Measurements from ENCODE around the gene CHST5. TPM values are rescaled to one million over a fixed set of nuclear protein-coding genes. Genes with fewer than 3 reads are reported as not detected.

CHST5 gene
- total and polyA plus RNA-seq, 2 donors (not counting 1 experiment from before 2014, with no cell fraction given), result under 0.01 TPM; not detected in 1

DNA sequence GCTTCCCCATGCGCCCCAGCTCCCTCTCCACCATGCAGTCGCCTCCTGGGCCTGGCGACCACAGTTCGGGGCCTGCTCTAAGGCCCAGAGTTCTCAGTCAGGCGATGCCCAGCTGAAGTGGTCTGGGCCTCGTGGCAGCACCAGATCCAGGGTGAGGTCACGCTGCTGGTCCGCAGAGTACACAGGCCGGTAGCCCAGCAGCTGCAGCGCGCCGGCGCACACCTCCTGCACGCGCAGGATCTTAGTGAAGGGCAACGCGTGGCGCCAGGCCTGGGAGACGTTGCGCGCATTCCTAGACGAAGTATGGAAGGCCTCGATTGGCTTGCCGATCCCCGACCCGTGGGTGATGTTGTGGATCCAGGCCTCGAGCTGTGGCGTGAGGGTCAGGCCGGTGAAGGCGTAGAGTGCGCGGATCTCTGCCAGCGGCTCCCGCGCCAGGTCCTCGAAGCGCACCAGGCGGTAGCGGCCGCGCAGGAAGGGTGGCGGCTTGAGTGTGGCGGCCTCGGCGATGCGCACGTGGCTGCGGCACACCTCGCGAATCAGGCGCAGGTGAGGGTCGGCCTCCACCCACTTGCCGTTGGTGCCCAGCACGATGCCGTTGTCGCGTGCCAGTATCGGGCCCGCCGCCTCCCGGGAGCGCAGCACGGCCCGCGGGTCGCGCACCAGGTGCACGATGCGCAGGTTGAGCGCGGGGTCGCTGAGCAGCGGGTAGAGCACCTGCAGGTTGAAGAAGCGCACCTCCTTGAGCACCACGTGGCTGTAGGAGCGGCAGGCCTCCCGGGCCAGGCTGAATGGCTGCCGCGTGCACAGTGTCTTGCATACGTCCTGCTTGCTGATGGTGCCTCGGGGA, 6.6 kb downstream of the CHST5 start:
- no peaks in the 10 kb centered on the region for H3K27me3 ChIP-seq (ENCODE audit: control insufficient read depth, insufficient read depth, low read length)
- no peak overlapping the region for H3K27ac ChIP-seq (ENCODE audit: insufficient read depth, low read length)
- H4K20me1 ChIP-seq (ENCODE audit: control insufficient read depth, extremely low read depth, insufficient read depth, low read length), result no peaks in the 10 kb centered on the region
- no peak overlapping the region for H3K4me2 ChIP-seq (ENCODE audit: extremely low read depth, insufficient read depth, low read length)
- no peak overlapping the region for H3K4me3 ChIP-seq (replicated peaks in 1 of 4; ENCODE audit: control extremely low read depth in 1 of 4, insufficient read depth in 1 of 4, low read depth in 3 of 4, low read length in 4 of 4)
- H3K9me3 ChIP-seq (ENCODE audit: control insufficient read depth, insufficient read depth, low read depth, low read length), result no peaks in the 10 kb centered on the region
- H2AFZ ChIP-seq (ENCODE audit: low read length), result no peak overlapping the region
- no peaks in the 10 kb centered on the region for H3K4me1 ChIP-seq (ENCODE audit: control insufficient read depth, extremely low read depth, insufficient read depth, low read length)
- H3K36me3 ChIP-seq (ENCODE audit: control insufficient read depth, insufficient read depth, low read length), result no peaks in the 10 kb centered on the region
- H3K9ac ChIP-seq (ENCODE audit: insufficient read depth, low read length), result no peak overlapping the region
- no peaks in the 10 kb centered on the region for H3K79me2 ChIP-seq (ENCODE audit: control insufficient read depth, insufficient read depth, low read length)
- DNase-seq (ENCODE audit: low read depth in 2 of 2), result no peak
- no peak for TF ChIP-seq EZH2 (IDR thresholded peaks at IDR 0.05; ENCODE audit: low read length, missing control alignments)
- no peak for TF ChIP-seq CTCF (conservative IDR thresholded peaks at IDR 0.05 in 1 of 2, IDR thresholded peaks at IDR 0.05 in 1 of 2; ENCODE audit: low read depth in 1 of 2, low read length in 2 of 2)

GRCh38 chr16:75527825-75528299, 8.0 kb downstream of the CHST5 start:
- Histone ChIP-seq H3K9me3 (ENCODE audit: control insufficient read depth, insufficient read depth, low read depth, low read length) (no peaks in the 10 kb centered on the region), H3K4me2 (ENCODE audit: extremely low read depth, insufficient read depth, low read length) (no peak overlapping the region), H3K9ac (ENCODE audit: insufficient read depth, low read length) (no peak overlapping the region), H3K36me3 (ENCODE audit: control insufficient read depth, insufficient read depth, low read length) (no peaks in the 10 kb centered on the region), H2AFZ (ENCODE audit: low read length) (no peak overlapping the region), H3K4me1 (ENCODE audit: control insufficient read depth, extremely low read depth, insufficient read depth, low read length) (no peaks in the 10 kb centered on the region), H3K4me3 (replicated peaks in 1 of 4; ENCODE audit: control extremely low read depth in 1 of 4, insufficient read depth in 1 of 4, low read depth in 3 of 4, low read length in 4 of 4) (no peak overlapping the region), H4K20me1 (ENCODE audit: control insufficient read depth, extremely low read depth, insufficient read depth, low read length) (no peaks in the 10 kb centered on the region), H3K79me2 (ENCODE audit: control insufficient read depth, insufficient read depth, low read length) (no peaks in the 10 kb centered on the region), H3K27ac (ENCODE audit: insufficient read depth, low read length) (no peak overlapping the region), H3K27me3 (ENCODE audit: control insufficient read depth, insufficient read depth, low read length) (no peaks in the 10 kb centered on the region)
- TF ChIP-seq EZH2 (IDR thresholded peaks at IDR 0.05; ENCODE audit: low read length, missing control alignments) (no peak), CTCF (conservative IDR thresholded peaks at IDR 0.05 in 1 of 2, IDR thresholded peaks at IDR 0.05 in 1 of 2; ENCODE audit: low read depth in 1 of 2, low read length in 2 of 2) (no peak)
- DNase-seq (ENCODE audit: low read depth in 2 of 2), result no peak

DNA sequence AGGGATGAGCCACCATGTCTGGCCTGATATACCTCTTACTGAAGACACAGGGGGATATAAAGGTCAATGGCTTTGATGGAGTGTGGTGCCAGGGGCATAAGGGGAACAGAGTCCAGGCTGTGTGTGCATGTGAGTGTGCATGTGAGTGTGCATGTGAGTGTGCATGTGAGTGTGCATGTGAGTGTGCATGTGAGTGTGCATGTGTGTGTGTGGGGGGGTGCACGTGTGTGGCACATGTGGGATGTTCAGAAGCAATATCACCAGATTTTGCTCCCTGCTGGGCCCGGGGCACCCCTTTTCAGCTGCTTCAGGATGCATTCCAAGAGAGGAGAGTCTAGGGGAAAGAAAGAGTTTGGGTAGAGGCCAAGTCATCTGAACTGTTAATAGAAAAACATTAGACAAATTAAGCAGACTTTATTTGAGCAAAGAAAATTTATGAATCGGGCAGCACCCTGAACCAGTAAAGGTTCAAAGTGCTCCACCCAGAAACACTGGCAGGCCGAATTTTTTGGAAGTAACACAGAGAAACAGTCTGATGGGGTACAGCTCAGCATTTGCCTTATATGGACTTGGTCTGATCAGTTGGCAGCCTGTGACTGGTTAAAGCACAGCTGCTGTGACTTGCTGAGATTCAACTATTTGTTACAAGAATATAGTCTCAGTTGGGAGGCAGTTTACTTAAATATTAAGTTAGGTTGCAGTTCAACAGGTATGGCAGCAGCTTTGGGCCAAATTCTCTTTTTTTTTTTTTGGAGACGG, 9.7 kb downstream of the CHST5 start:
- no peaks in the 10 kb centered on the region for H3K36me3 ChIP-seq (ENCODE audit: control insufficient read depth, insufficient read depth, low read length)
- no peak overlapping the region for H3K9ac ChIP-seq (ENCODE audit: insufficient read depth, low read length)
- H3K27me3 ChIP-seq (ENCODE audit: control insufficient read depth, insufficient read depth, low read length), result no peaks in the 10 kb centered on the region
- no peak overlapping the region for H3K4me2 ChIP-seq (ENCODE audit: extremely low read depth, insufficient read depth, low read length)
- no peak for DNase-seq (ENCODE audit: low read depth in 2 of 2)
- H3K4me1 ChIP-seq (ENCODE audit: control insufficient read depth, extremely low read depth, insufficient read depth, low read length), result no peaks in the 10 kb centered on the region
- H3K4me3 ChIP-seq (replicated peaks in 1 of 4; ENCODE audit: control extremely low read depth in 1 of 4, insufficient read depth in 1 of 4, low read depth in 3 of 4, low read length in 4 of 4), result no peak overlapping the region
- no peak overlapping the region for H2AFZ ChIP-seq (ENCODE audit: low read length)
- no peaks in the 10 kb centered on the region for H4K20me1 ChIP-seq (ENCODE audit: control insufficient read depth, extremely low read depth, insufficient read depth, low read length)
- no peaks in the 10 kb centered on the region for H3K9me3 ChIP-seq (ENCODE audit: control insufficient read depth, insufficient read depth, low read depth, low read length)
- H3K27ac ChIP-seq (ENCODE audit: insufficient read depth, low read length), result no peak overlapping the region
- H3K79me2 ChIP-seq (ENCODE audit: control insufficient read depth, insufficient read depth, low read length), result no peaks in the 10 kb centered on the region
- no peak for TF ChIP-seq CTCF (conservative IDR thresholded peaks at IDR 0.05 in 1 of 2, IDR thresholded peaks at IDR 0.05 in 1 of 2; ENCODE audit: low read depth in 1 of 2, low read length in 2 of 2)
- no peak for TF ChIP-seq EZH2 (IDR thresholded peaks at IDR 0.05; ENCODE audit: low read length, missing control alignments)
